IMR-90 (cell line): Measurements from ENCODE around the gene TEAD1. TPM values are rescaled to one million over a fixed set of nuclear protein-coding genes. Genes with fewer than 3 reads are reported as not detected.

ENCODE experiments used
- ATAC-seq: fragments of 200-7000 bp; cut with Tn5 transposase; 2 replicates; pipeline ENCODE4 v1.9.1; 2020; ENCODE audit warnings: low read depth, mild to moderate bottlenecking, moderate library complexity
- BruUV-seq: library from RNA; stranded (reverse); fragments of 400-500 nt; replicated peaks from 2 replicates; lab custom pipeline; 2021; lab: Mats Ljungman, UMichigan
- CTCF ChIA-PET: fragments of 300-600 bp; formaldehyde crosslinking; extraction: SDS; loops from one replicate; lab custom pipeline; 2021; ENCODE audit warnings: antibody characterized with exemption; lab: Yijun Ruan, JAX
- POLR2A ChIA-PET: fragments of 300-600 bp; sonication (Branson Sonifier 250); formaldehyde crosslinking; loops from one replicate; lab custom pipeline; 2022; ENCODE audit warnings: antibody characterized with exemption; ENCODE audit not compliant: unreplicated experiment; lab: Charles Lee
- DNase-seq: peaks from one replicate; pipeline ENCODE4 v3.0.0; 2013
- H2AFZ ChIP-seq: replicated peaks from 2 replicates; pipeline ENCODE3; 2013; ENCODE audit warnings: low read length, mild to moderate bottlenecking; ENCODE audit not compliant: poor library complexity
- H2AK5ac ChIP-seq: 2 replicates; pipeline ENCODE4 v1.6.1; 2013; ENCODE audit warnings: low read depth, low read length, inconsistent platforms
- H2AK9ac ChIP-seq: replicated peaks from 2 replicates; pipeline ENCODE3; 2013; ENCODE audit warnings: mild to moderate bottlenecking, low read depth, low read length, moderate library complexity; ENCODE audit not compliant: poor library complexity
- H2BK120ac ChIP-seq: 2 replicates; pipeline ENCODE4 v1.6.1; 2013; ENCODE audit warnings: low read depth, low read length, inconsistent platforms
- H2BK15ac ChIP-seq: 3 replicates; pipeline ENCODE4 v1.6.1; 2013; ENCODE audit warnings: low read depth, low read length, inconsistent platforms
- H2BK20ac ChIP-seq: 2 replicates; pipeline ENCODE4 v1.6.1; 2013; ENCODE audit warnings: low read depth, mild to moderate bottlenecking, inconsistent platforms, low read length, moderate library complexity
- H2BK5ac ChIP-seq: 2 replicates; pipeline ENCODE4 v1.6.1; 2013; ENCODE audit warnings: mild to moderate bottlenecking, low read depth, low read length, inconsistent platforms; ENCODE audit not compliant: poor library complexity, severe bottlenecking
- H3K14ac ChIP-seq: replicated peaks from 2 replicates; pipeline ENCODE4 v1.6.1; 2013; ENCODE audit warnings: low read depth, low read length, inconsistent platforms
- H3K18ac ChIP-seq: 2 replicates; pipeline ENCODE4 v1.6.1; 2013; ENCODE audit warnings: low read depth, low read length, control low read depth
- H3K23ac ChIP-seq: 2 replicates; pipeline ENCODE4 v1.6.1; 2013; ENCODE audit warnings: low read depth, low read length, inconsistent platforms
- H3K27ac ChIP-seq: 2 replicates; pipeline ENCODE4 v1.5.1; 2013; ENCODE audit warnings: mild to moderate bottlenecking, control low read depth, low read length; ENCODE audit not compliant: insufficient read depth
- H3K27me3 ChIP-seq: 2 replicates; pipeline ENCODE4 v1.6.1; 2013; ENCODE audit warnings: low read length; ENCODE audit not compliant: control insufficient read depth, insufficient read depth
- H3K36me3 ChIP-seq: 2 replicates; pipeline ENCODE4 v1.6.1; 2013; ENCODE audit warnings: low read length, mixed read lengths; ENCODE audit not compliant: control insufficient read depth, insufficient read depth
- H3K4ac ChIP-seq: 2 replicates; pipeline ENCODE4 v1.6.1; 2013; ENCODE audit warnings: low read depth, low read length, inconsistent platforms
- H3K4me1 ChIP-seq: 2 replicates; pipeline ENCODE4 v1.6.1; 2013; ENCODE audit warnings: low read length, mixed read lengths; ENCODE audit not compliant: control insufficient read depth, insufficient read depth
- H3K4me2 ChIP-seq: 2 replicates; pipeline ENCODE4 v1.6.1; 2013; ENCODE audit warnings: low read depth, mild to moderate bottlenecking, control low read depth, low read length, moderate library complexity
- H3K4me3 ChIP-seq: 2 replicates; pipeline ENCODE4 v1.5.1; 2013; ENCODE audit warnings: low read depth, mild to moderate bottlenecking, control low read depth, low read length, moderate library complexity; ENCODE audit not compliant: insufficient read depth
- H3K56ac ChIP-seq: 2 replicates; pipeline ENCODE4 v1.6.1; 2013; ENCODE audit warnings: low read length, inconsistent platforms; ENCODE audit not compliant: insufficient read depth; ENCODE audit errors: extremely low read depth
- H3K79me1 ChIP-seq, 2 experiments: 2 replicates each; pipeline ENCODE4 v1.6.1; 2013; ENCODE audit warnings: low read length in 2 of 2, inconsistent platforms in 1 of 2, low read depth in 1 of 2
- H3K9ac ChIP-seq: 2 replicates; pipeline ENCODE4 v1.6.1; 2013; ENCODE audit warnings: low read depth, low read length, control low read depth
- H3K9me1 ChIP-seq: 2 replicates; pipeline ENCODE4 v1.6.1; 2013; ENCODE audit warnings: low read length, inconsistent platforms; ENCODE audit not compliant: insufficient read depth
- H3K9me3 ChIP-seq: 2 replicates; pipeline ENCODE4 v1.6.1; 2013; ENCODE audit warnings: low read length; ENCODE audit not compliant: control insufficient read depth, insufficient read depth
- H4K20me1 ChIP-seq: 2 replicates; pipeline ENCODE4 v1.6.1; 2013; ENCODE audit warnings: low read length, inconsistent platforms; ENCODE audit not compliant: insufficient read depth
- H4K5ac ChIP-seq: 2 replicates; pipeline ENCODE4 v1.6.1; 2013; ENCODE audit warnings: mild to moderate bottlenecking, low read depth, low read length, control low read depth
- H4K8ac ChIP-seq, 2 experiments: 2 replicates each; pipeline ENCODE4 v1.6.1; 2013; ENCODE audit warnings: low read depth in 2 of 2, low read length in 2 of 2, control low read depth in 1 of 2, inconsistent platforms in 1 of 2
- H4K91ac ChIP-seq: 2 replicates; pipeline ENCODE4 v1.6.1; 2013; ENCODE audit warnings: low read depth, low read length, inconsistent platforms; ENCODE audit not compliant: insufficient read depth
- NFE2L2 ChIP-seq: fragments of 150-350 bp; IDR thresholded peaks from 2 replicates; pipeline ENCODE4 v1.6.1; 2016; ENCODE audit warnings: low read depth, mild to moderate bottlenecking, low read length
- USF2 ChIP-seq: fragments of 150-350 bp; IDR thresholded peaks from 2 replicates; pipeline ENCODE4 v1.6.1; 2017; ENCODE audit warnings: mild to moderate bottlenecking, antibody characterized with exemption, low read length, low read depth
- WGBS, 2 experiments: methylation state at CpG; one replicate each; pipeline versions ENCODE4 v1.1.5 to v1.1.7; 2013; ENCODE audit warnings: missing lambda C conversion rate in 2 of 2; ENCODE audit not compliant: insufficient read length in 1 of 2; ENCODE audit errors: extremely low coverage in 2 of 2; 5-methylcytosine and 5-hydroxymethylcytosine counted together
- dilution Hi-C: fragments of 300-500 bp; cut with HindIII; formaldehyde crosslinking; loops from one replicate; pipeline ENCODE4 v1.14.3; 2018; ENCODE audit warnings: low sequenced_read_pairs; ENCODE audit not compliant: unreplicated experiment
- in situ Hi-C: fragments of 300-500 bp; cut with MboI; formaldehyde crosslinking; loops from 3 replicates; pipeline ENCODE4 v1.14.3; 2019; ENCODE audit warnings: low sequenced_read_pairs, inconsistent platforms, mixed read lengths
- intact Hi-C: fragments of 100-400 bp; cut with micrococcal nuclease; formaldehyde crosslinking; loops from 2 replicates; pipeline ENCODE4 v1.10.0; 2022
- polyA plus RNA-seq, 3 experiments: library from polyadenylated mRNA; depleted of rRNA; stranded (reverse); fragments of >200 nt; gene quantifications; 2 replicates each; pipeline ENCODE4 v1.2.3, GENCODE V29; 2012; ENCODE audit warnings: low replicate concordance in 1 of 3
- total RNA-seq: library from RNA; depleted of rRNA; stranded (reverse); fragments of >200 nt; gene quantifications from 2 replicates; pipeline ENCODE4 v1.2.3, GENCODE V29; 2012

TEAD1 gene
- total and polyA plus RNA-seq, 2 of the 4 experiments (the other 2 are of a cell fraction): 51.8 to 69.2 TPM

GRCh38 chr11:12786450-12786849 is 112.2 kb downstream of the TEAD1 start:
- no peak for ATAC-seq
- CTCF ChIA-PET: interaction anchor here (1.0 kb wide), 1 partner anchor 102 kb away, joined by 3 read pairs; no protein-coding TSS in a partner anchor
- intact Hi-C loops: no loop called here

More at GRCh38 chr11:12786450-12786849, 112.2 kb downstream of the TEAD1 start:
- H2BK15ac ChIP-seq: no peak overlapping the region
- H3K18ac ChIP-seq: no peak overlapping the region
- no peak overlapping the region for H2AFZ ChIP-seq
- BruUV-seq: no TSS peak
- H3K9me3 ChIP-seq: no peaks in the 10 kb centered on the region
- H3K4ac ChIP-seq: no peak overlapping the region
- no peak overlapping the region for H2BK120ac ChIP-seq
- no peak overlapping the region for H3K4me3 ChIP-seq
- H3K23ac ChIP-seq: no peak overlapping the region
- 0 out of 4 replicates have a peak overlapping the region, but pooled peaks of 1 of the 2 experiments have one; percentile 0 for H4K8ac ChIP-seq
- no peak overlapping the region for H3K4me2 ChIP-seq
- H4K5ac ChIP-seq: no peak overlapping the region
- no peak overlapping the region for H3K9ac ChIP-seq
- H3K56ac ChIP-seq: no peak overlapping the region
- peaks cover 12% of the 10 kb centered on the region for H3K36me3 ChIP-seq
- dilution Hi-C loops (no loop called here), in situ Hi-C loops (no loop called here)
- no peak overlapping the region for H2AK5ac ChIP-seq
- H3K27ac ChIP-seq: no peak overlapping the region
- DNase-seq: no peak
- no peak overlapping the region for H2BK20ac ChIP-seq
- peaks cover 19% of the 10 kb centered on the region for H3K4me1 ChIP-seq
- no peak overlapping the region for H3K14ac ChIP-seq
- 100% methylated on average over 1 of the region's 4 CpGs for WGBS, 2 experiments
- H3K9me1 ChIP-seq: peaks cover 47% of the 10 kb centered on the region
- POLR2A ChIA-PET: no interaction called here
- peaks cover 43 to 88% of the 10 kb centered on the region in 2 experiments for H3K79me1 ChIP-seq
- peaks cover 75% of the 10 kb centered on the region for H4K20me1 ChIP-seq
- no peaks in the 10 kb centered on the region for H3K27me3 ChIP-seq
- no peak overlapping the region for H4K91ac ChIP-seq
- TF ChIP-seq NFE2L2: no peak
- no peak for TF ChIP-seq USF2
- no peak overlapping the region for H2AK9ac ChIP-seq
- H2BK5ac ChIP-seq: no peak overlapping the region
